PC-3 (cell line): Measurements from ENCODE around the gene ACTR1B. TPM values are rescaled to one million over a fixed set of nuclear protein-coding genes. Genes with fewer than 3 reads are reported as not detected.
A peak's percentile ranks its signal among the peaks of the same experiment; 100 is the strongest.

Experiments used
- ATAC-seq: fragments of 200-7000 bp; cut with Tn5 transposase; 2 replicates; pipeline ENCODE4 v1.9.1; 2020; ENCODE audit warnings: mild to moderate bottlenecking, moderate library complexity
- BruUV-seq: library from RNA; stranded (reverse); fragments of 400-500 nt; replicated peaks from 2 replicates; lab custom pipeline; 2021; lab: Mats Ljungman, UMichigan
- CTCF ChIA-PET: fragments of 300-600 bp; sonication (Branson Sonifier 250); formaldehyde crosslinking; loops from one replicate; lab custom pipeline; 2022; ENCODE audit warnings: antibody characterized with exemption; lab: Charles Lee
- POLR2A ChIA-PET: fragments of 300-600 bp; sonication (Branson Sonifier 250); formaldehyde crosslinking; loops from one replicate; lab custom pipeline; 2022; ENCODE audit warnings: antibody characterized with exemption; ENCODE audit not compliant: unreplicated experiment; lab: Charles Lee
- DNase-seq: peaks from one replicate; pipeline ENCODE4 v3.0.0-alpha.2; 2015
- H2AFZ ChIP-seq: fragments of 300-600 bp; sonication (generic); 2 replicates; pipeline ENCODE4 v1.6.0; 2016; ENCODE audit warnings: antibody characterized with exemption, low read length
- H3F3A ChIP-seq: fragments of 300-600 bp; sonication (generic); one replicate; pipeline ENCODE4 v1.6.0; 2017; ENCODE audit warnings: antibody characterized with exemption, low read length, control low read depth, mild to moderate bottlenecking; ENCODE audit not compliant: unreplicated experiment
- H3K27ac ChIP-seq: fragments of 300-600 bp; sonication (generic); 2 replicates; pipeline ENCODE4 v1.5.1; 2016; ENCODE audit warnings: mild to moderate bottlenecking, low read length
- H3K27me3 ChIP-seq: fragments of 300-600 bp; sonication (generic); 2 replicates; pipeline ENCODE4 v1.6.1; 2016; ENCODE audit warnings: low read length, mixed read lengths
- H3K36me3 ChIP-seq: fragments of 300-600 bp; sonication (generic); 2 replicates; pipeline ENCODE4 v1.6.1; 2016; ENCODE audit warnings: low read depth, mixed run types, low read length, mixed read lengths
- H3K4me1 ChIP-seq: fragments of 300-600 bp; sonication (generic); 2 replicates; pipeline ENCODE4 v1.5.1; 2016; ENCODE audit warnings: low read length; ENCODE audit not compliant: insufficient read depth
- H3K4me2 ChIP-seq: fragments of 300-600 bp; sonication (generic); 2 replicates; pipeline ENCODE4 v1.6.0; 2016; ENCODE audit warnings: low read length
- H3K4me3 ChIP-seq: fragments of 300-600 bp; sonication (generic); 2 replicates; pipeline ENCODE4 v1.5.1; 2016; ENCODE audit warnings: mild to moderate bottlenecking, low read length, mixed read lengths
- H3K79me2 ChIP-seq: fragments of 300-600 bp; sonication (generic); 2 replicates; pipeline ENCODE4 v1.6.1; 2017; ENCODE audit warnings: low read length, mixed read lengths
- H3K9ac ChIP-seq: fragments of 300-600 bp; sonication (generic); 2 replicates; pipeline ENCODE4 v1.6.0; 2016; ENCODE audit warnings: mild to moderate bottlenecking, low read length
- H3K9me2 ChIP-seq: fragments of 300-600 bp; sonication (generic); replicated peaks from 2 replicates; pipeline ENCODE4 v1.6.1; 2016; ENCODE audit warnings: mixed run types, low read length, mixed read lengths
- H3K9me3 ChIP-seq: fragments of 300-600 bp; sonication (generic); 2 replicates; pipeline ENCODE4 v1.6.1; 2016; ENCODE audit warnings: low read length, mixed read lengths
- H4K20me1 ChIP-seq: fragments of 300-600 bp; sonication (generic); 2 replicates; pipeline ENCODE4 v1.6.1; 2016; ENCODE audit warnings: low read length, mixed read lengths
- EZH2 ChIP-seq: fragments of 300-600 bp; sonication (generic); IDR thresholded peaks from one replicate; pipeline ENCODE4 v1.6.1; 2017; ENCODE audit warnings: antibody characterized with exemption, mild to moderate bottlenecking, low read length; ENCODE audit not compliant: unreplicated experiment
- EZH2phosphoT487 ChIP-seq: fragments of 300-600 bp; sonication (generic); IDR thresholded peaks from 2 replicates; pipeline ENCODE4 v1.6.1; 2018; ENCODE audit warnings: mild to moderate bottlenecking, antibody characterized with exemption, low read length, borderline replicate concordance
- intact Hi-C: fragments of 100-400 bp; cut with micrococcal nuclease; formaldehyde crosslinking; loops from 2 replicates; pipeline ENCODE4 v1.9.0; 2023
- total RNA-seq: library from RNA; depleted of rRNA; stranded (reverse); fragments of >200 nt; gene quantifications from 2 replicates; pipeline ENCODE4 v1.2.3, GENCODE V29; 2014
- TF ChIP-seq, protein P1 (sequence below): fragments of 300-600 bp; sonication (generic); conservative IDR thresholded peaks from 2 replicates; pipeline ENCODE4 v1.5.1; 2017; ENCODE audit warnings: antibody characterized with exemption, low read depth, mild to moderate bottlenecking, low read length

ACTR1B gene
- total RNA-seq, 1 experiment from 2014 or later, result 27.0 TPM

DNA sequence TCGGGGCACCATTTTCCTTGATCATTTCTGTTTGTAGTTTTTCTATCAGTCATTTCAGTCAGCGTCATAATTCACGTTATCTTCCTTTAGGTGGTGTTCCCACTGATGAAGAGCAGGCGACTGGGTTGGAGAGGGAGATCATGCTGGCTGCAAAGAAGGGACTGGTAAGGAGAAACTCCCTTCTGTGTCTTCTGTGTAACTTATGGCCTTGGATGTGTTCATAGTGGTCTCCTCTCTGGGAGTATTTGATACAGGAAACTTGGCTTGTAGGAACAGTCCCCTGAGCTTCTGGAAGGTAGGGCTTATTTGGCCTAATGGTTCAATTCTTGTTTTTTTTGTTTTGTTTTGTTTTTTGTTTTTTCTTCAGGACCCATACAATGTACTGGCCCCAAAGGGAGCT, 16.9 kb downstream of the ACTR1B start:
- Histone ChIP-seq H4K20me1 (no peaks in the 10 kb centered on the region), H3K4me2 (peak overlapping the region; percentile 86), H3K36me3 (peaks cover 24% of the 10 kb centered on the region), H2AFZ (no peak overlapping the region), H3K79me2 (peaks cover 23% of the 10 kb centered on the region), H3K27me3 (no peaks in the 10 kb centered on the region), H3K9me2 (no peaks in the 10 kb centered on the region), H3K9me3 (no peaks in the 10 kb centered on the region), H3K27ac (no peak overlapping the region), H3K9ac (peak overlapping the region; percentile 91), H3K4me3 (peak overlapping the region; percentile 83), H3F3A (no peaks in the 10 kb centered on the region), H3K4me1 (peaks cover 11% of the 10 kb centered on the region)
- TF ChIP-seq EZH2phosphoT487 (no peak), EZH2 (no peak)
- TF ChIP-seq, protein P1, sequence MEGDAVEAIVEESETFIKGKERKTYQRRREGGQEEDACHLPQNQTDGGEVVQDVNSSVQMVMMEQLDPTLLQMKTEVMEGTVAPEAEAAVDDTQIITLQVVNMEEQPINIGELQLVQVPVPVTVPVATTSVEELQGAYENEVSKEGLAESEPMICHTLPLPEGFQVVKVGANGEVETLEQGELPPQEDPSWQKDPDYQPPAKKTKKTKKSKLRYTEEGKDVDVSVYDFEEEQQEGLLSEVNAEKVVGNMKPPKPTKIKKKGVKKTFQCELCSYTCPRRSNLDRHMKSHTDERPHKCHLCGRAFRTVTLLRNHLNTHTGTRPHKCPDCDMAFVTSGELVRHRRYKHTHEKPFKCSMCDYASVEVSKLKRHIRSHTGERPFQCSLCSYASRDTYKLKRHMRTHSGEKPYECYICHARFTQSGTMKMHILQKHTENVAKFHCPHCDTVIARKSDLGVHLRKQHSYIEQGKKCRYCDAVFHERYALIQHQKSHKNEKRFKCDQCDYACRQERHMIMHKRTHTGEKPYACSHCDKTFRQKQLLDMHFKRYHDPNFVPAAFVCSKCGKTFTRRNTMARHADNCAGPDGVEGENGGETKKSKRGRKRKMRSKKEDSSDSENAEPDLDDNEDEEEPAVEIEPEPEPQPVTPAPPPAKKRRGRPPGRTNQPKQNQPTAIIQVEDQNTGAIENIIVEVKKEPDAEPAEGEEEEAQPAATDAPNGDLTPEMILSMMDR, result no peak
- BruUV-seq, result no TSS peak
- intact Hi-C loops, result no loop called here
- POLR2A ChIA-PET, result no interaction called here
- DNase-seq (no peak), ATAC-seq (no peak)
- CTCF ChIA-PET, result interaction anchor here (1.8 kb wide), 1 partner anchor 17 kb away, joined by 16 read pairs; the partner anchor contains the start of gene ACTR1B

DNA sequence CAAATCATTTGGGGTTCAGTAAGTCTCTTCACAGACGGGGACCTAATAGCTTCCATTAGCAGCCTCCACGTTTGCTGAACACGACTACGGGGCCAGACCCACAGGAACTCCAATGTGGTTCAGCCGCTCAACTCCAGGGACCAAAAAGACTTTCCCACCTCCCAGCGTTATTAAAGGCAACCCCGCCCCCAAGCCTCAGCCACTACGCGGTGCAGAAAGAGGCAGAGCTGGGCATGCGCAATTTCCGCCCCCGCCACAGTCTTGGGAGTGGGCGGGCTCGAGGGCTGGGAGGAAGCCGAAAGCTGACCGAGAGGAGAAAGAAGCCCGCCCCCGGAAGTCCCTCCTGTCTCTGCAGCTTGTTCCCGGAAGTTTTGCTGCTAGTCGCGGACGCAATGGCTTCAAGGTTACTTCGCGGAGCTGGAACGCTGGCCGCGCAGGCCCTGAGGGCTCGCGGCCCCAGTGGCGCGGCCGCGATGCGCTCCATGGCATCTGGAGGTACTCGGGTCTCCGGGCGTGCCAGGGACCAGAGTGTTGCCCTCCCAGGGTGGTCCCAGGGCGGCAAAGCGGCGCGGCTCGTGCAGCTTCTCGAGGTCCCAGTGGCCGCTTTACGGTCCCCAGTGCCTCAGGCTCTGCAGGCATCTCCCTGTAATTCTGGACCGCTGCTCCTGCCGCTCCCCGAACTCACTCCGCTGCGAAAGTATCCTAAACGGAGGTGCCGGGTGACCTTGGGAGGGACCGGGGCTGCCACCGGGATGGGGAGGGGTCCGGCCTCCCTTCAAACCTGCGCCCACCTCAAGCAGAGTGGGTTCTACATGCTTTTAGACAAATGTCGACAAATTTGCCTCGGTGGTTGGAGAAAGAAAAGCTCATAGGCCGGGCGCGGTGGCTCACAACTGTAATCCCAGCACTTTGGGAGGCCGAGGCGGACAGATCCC, 17.9 kb downstream of the ACTR1B start, which contains the start of gene COX5B:
Gene COX5B (plus strand): TSS at position 368 of the 935 bp plus-strand sequence. CDS start 25 bp downstream, at position 393.
- CTCF ChIA-PET, result interaction anchor here (0.5 to 1.8 kb wide), 3 partner anchors 16 to 49 kb away, joined by 3 to 16 read pairs (median 3); partner anchors contain the start of gene ACTR1B
- Histone ChIP-seq H3K27me3 (no peaks in the 10 kb centered on the region), H3K79me2 (peaks cover 23% of the 10 kb centered on the region), H3K36me3 (peaks cover 24% of the 10 kb centered on the region), H3K4me1 (peaks cover 11% of the 10 kb centered on the region), H3F3A (no peaks in the 10 kb centered on the region), H2AFZ (peak within 1 kb of the TSS; percentile 85), H3K4me3 (peak within 1 kb of the TSS; percentile 83), H3K4me2 (peak within 1 kb of the TSS; percentile 89), H3K9me2 (no peaks in the 10 kb centered on the region), H4K20me1 (no peaks in the 10 kb centered on the region), H3K9me3 (no peaks in the 10 kb centered on the region), H3K27ac (peak within 1 kb of the TSS; percentile 9), H3K9ac (peak within 1 kb of the TSS; percentile 91)
- DNase-seq (peak; percentile 98), ATAC-seq (peak; percentile 96)
- POLR2A ChIA-PET, result interaction anchor here (0.6 to 1.4 kb wide), 6 partner anchors 17 to 1628 kb away, joined by 3 to 12 read pairs (median 5); no protein-coding TSS in a partner anchor
- TF ChIP-seq, protein P1, result no peak
- TF ChIP-seq EZH2phosphoT487, result no peak
- TF ChIP-seq EZH2, result no peak
- BruUV-seq, result no TSS peak
- intact Hi-C loops, result loop anchor here (1.0 kb wide), 1 partner anchor 18 kb away; the partner anchor contains the start of gene ACTR1B
